T-cell (primary cell): ENCODE measurements around the gene ZNF667. TPM values are rescaled to one million over a fixed set of nuclear protein-coding genes. Genes with fewer than 3 reads are reported as not detected.

Experiments
- ATAC-seq, 4 experiments: fragments of 200-7000 bp in 3 of 4; fragments of 150-1000 bp in 1 of 4; cut with Tn5 transposase; replicated peaks in 1 of 4; 1 replicate in 3 of 4; 2 replicates in 1 of 4; pipeline ENCODE4 v1.10.0; 2021; ENCODE audit warnings: moderate library complexity in 3 of 4, mild to moderate bottlenecking in 2 of 4, moderate number of reproducible peaks in 1 of 4
- CTCF ChIA-PET, 2 donors: fragments of 300-600 bp; sonication (Branson Sonifier 250); formaldehyde crosslinking; loops; one replicate each; lab custom pipeline; 2022; ENCODE audit warnings: antibody characterized with exemption in 2 of 2; lab: Charles Lee
- POLR2A ChIA-PET, 2 donors: fragments of 300-600 bp; sonication (Branson Sonifier 250); formaldehyde crosslinking; loops; one replicate each; lab custom pipeline; 2022; ENCODE audit warnings: antibody characterized with exemption in 2 of 2; lab: Charles Lee
- DNase-seq, 35 experiments: peaks; one replicate each; pipeline versions ENCODE4 v3.0.0 to v3.0.0-alpha.2; 2013 to 2023
- H3K27ac ChIP-seq: one replicate; pipeline ENCODE4 v1.5.1; 2013; ENCODE audit warnings: low read length
- H3K27me3 ChIP-seq, 2 experiments: replicated peaks in 1 of 2; 1 replicate in 1 of 2; 2 replicates in 1 of 2; pipeline versions ENCODE4 v1.6.1 to v1.7.0; 2013; ENCODE audit warnings: low read length in 1 of 2, mixed read lengths in 1 of 2; ENCODE audit not compliant: control insufficient read depth in 2 of 2, insufficient read depth in 2 of 2; ENCODE audit errors: extremely low read depth in 1 of 2
- H3K36me3 ChIP-seq, 2 donors: 1 replicate in 1 of 2; 2 replicates in 1 of 2; pipeline versions ENCODE4 v1.6.1 to v1.7.0; 2013; ENCODE audit warnings: low read length in 1 of 2; ENCODE audit not compliant: control insufficient read depth in 2 of 2, insufficient read depth in 1 of 2; ENCODE audit errors: extremely low read depth in 1 of 2
- H3K4me1 ChIP-seq, 2 experiments: 1 replicate in 1 of 2; 2 replicates in 1 of 2; pipeline versions ENCODE4 v1.6.1 to v1.7.0; 2013; ENCODE audit warnings: low read length in 2 of 2, mixed read lengths in 1 of 2; ENCODE audit not compliant: insufficient read depth in 2 of 2, control insufficient read depth in 1 of 2; ENCODE audit errors: extremely low read depth in 1 of 2
- H3K4me3 ChIP-seq, 2 donors: 1 replicate in 1 of 2; 2 replicates in 1 of 2; pipeline versions ENCODE4 v1.5.1 to v1.7.0; 2013; ENCODE audit warnings: mild to moderate bottlenecking in 2 of 2, low read length in 1 of 2, moderate library complexity in 1 of 2; ENCODE audit not compliant: control insufficient read depth in 1 of 2; ENCODE audit errors: extremely low read depth in 1 of 2
- H3K9me3 ChIP-seq: 2 replicates; pipeline ENCODE4 v1.7.0; 2013
- H3K27ac Mint-ChIP-seq, 2 donors: one replicate each; pipeline ENCODE4 v1.8.0; 2020 to 2021; ENCODE audit warnings: mild to moderate bottlenecking in 2 of 2, mixed read lengths in 2 of 2
- H3K27me3 Mint-ChIP-seq, 2 donors: one replicate each; pipeline ENCODE4 v1.8.0; 2021 to 2022; ENCODE audit warnings: mixed read lengths in 2 of 2
- H3K36me3 Mint-ChIP-seq: one replicate; pipeline ENCODE4 v1.8.0; 2021; ENCODE audit warnings: mixed read lengths
- H3K4me1 Mint-ChIP-seq, 3 donors: one replicate each; pipeline ENCODE4 v1.8.0; 2020 to 2022; ENCODE audit warnings: mixed read lengths in 3 of 3, mild to moderate bottlenecking in 1 of 3
- H3K4me3 Mint-ChIP-seq, 3 donors: one replicate each; pipeline ENCODE4 v1.8.0; 2020 to 2022; ENCODE audit warnings: mild to moderate bottlenecking in 3 of 3, mixed read lengths in 3 of 3, moderate library complexity in 3 of 3
- H3K9me3 Mint-ChIP-seq, 3 donors: one replicate each; pipeline ENCODE4 v1.8.0; 2020 to 2022; ENCODE audit warnings: mixed read lengths in 3 of 3
- WGBS: methylation state at CpG from one replicate; pipeline ENCODE4 v1.1.5; 2013; ENCODE audit warnings: missing lambda C conversion rate; ENCODE audit not compliant: insufficient coverage; 5-methylcytosine and 5-hydroxymethylcytosine counted together
- total RNA-seq, 35 experiments: library from RNA in 6 of 35; stranded (reverse) in 6 of 35; fragments of 120-200 nt in 1 of 35; gene quantifications; one replicate each; pipeline versions ENCODE4 v1.2.1 to v1.2.4 and lab custom pipeline; 2013 to 2026

The ZNF667 gene
- 1 to 10 TPM in 4 of 5 donors, under 1 TPM in 1; 0.56 to 5.2 (median 1.8) TPM for total RNA-seq
- 0.53 TPM for total RNA-seq (2013)
- 1.5 to 10.8 (median 4.7) reads per million in 29 experiments for total RNA-seq (lab: John Stamatoyannopoulos, UW)

GRCh38 chr19:56476651-56477428 is at the start of gene ZNF667:
Gene ZNF667 (minus strand): TSS chr19:56477345. CDS start chr19:56462370, 14,975 bp downstream.
- Histone ChIP-seq H3K4me1 (peaks cover 4 to 6% of the 10 kb centered on the region in 2 experiments), H3K27me3 (peaks cover 0 to 30% of the 10 kb centered on the region in 2 experiments), H3K4me3 (peak within 1 kb of the TSS; percentile 18 to 78), H3K9me3 (peaks cover 7% of the 10 kb centered on the region), H3K36me3 (no peaks in the 10 kb centered on the region), H3K27ac (no peak within 1 kb of the TSS)
- H3K36me3 Mint-ChIP-seq = peaks cover 25% of the 10 kb centered on the region
- peaks cover 43 to 67% (median 63%) of the 10 kb centered on the region in 3 donors for H3K9me3 Mint-ChIP-seq
- peaks cover 36% of the 10 kb centered on the region in 2 donors for H3K27me3 Mint-ChIP-seq
- ChIA-PET CTCF (no interaction called here), POLR2A (no interaction called here)
- H3K27ac Mint-ChIP-seq = peak within 1 kb of the TSS; percentile 79 to 84
- 8% methylated on average over 69 of the region's 69 CpGs for WGBS
- peak in 2 of 4 experiments; percentile 15 to 60 for ATAC-seq
- DNase-seq = peak in 30 of 35 experiments; percentile 8 to 73 (median 35)
- H3K4me3 Mint-ChIP-seq = peak within 1 kb of the TSS; percentile 87 to 90 (median 87)
- H3K4me1 Mint-ChIP-seq = peaks cover 0 to 14% (median 12%) of the 10 kb centered on the region in 3 donors

GRCh38 chr19:56525214-56525860 is 48.2 kb upstream of the ZNF667 start:
- no peaks in the 10 kb centered on the region for H3K36me3 ChIP-seq
- H3K4me3 ChIP-seq = peak overlapping the region in 1 of 2 donors; percentile 17
- no peak for DNase-seq
- peaks cover 24% of the 10 kb centered on the region for H3K9me3 ChIP-seq
- no peak overlapping the region for H3K27ac ChIP-seq
- WGBS = no CpG with 5 or more reads among the region's 4 CpGs
- Mint-ChIP-seq H3K36me3 (peaks cover 30% of the 10 kb centered on the region), H3K4me3 (no peak overlapping the region), H3K9me3 (peaks cover 32 to 66% (median 65%) of the 10 kb centered on the region in 3 donors), H3K27ac (no peak overlapping the region), H3K4me1 (no peaks in the 10 kb centered on the region), H3K27me3 (no peaks in the 10 kb centered on the region)
- H3K4me1 ChIP-seq = no peaks in the 10 kb centered on the region
- ChIA-PET POLR2A (no interaction called here), CTCF (interaction anchor here in 1 of 2 donors (1.0 kb wide), 1 partner anchor 28 kb away, joined by 3 read pairs; no protein-coding TSS in a partner anchor)
- no peak for ATAC-seq
- H3K27me3 ChIP-seq = no peaks in the 10 kb centered on the region

DNA sequence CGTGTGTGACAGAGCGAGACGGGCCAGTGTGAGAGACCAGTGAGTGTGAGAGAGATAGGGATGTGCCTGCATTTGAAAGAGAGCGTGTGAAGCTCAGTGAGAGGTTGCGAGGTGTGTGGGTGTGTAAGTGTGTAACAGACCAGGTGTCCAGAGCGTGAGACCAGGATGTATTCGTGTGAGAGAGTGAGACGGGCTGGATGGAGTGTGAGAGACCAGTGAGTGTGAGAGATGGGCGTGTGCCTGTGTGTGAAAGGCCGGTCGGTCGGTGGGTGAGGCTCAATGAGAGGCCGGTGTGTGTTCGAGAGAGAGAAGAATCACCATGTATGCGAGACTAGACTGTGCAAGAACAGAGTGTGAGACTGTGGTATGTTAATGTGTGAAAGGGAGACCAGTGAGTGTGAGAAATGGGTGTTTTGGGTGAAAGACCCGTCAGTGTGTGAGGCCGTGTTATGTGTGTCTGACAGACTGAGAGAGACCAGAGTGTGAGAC is 31.2 kb upstream of the ZNF667 start:
- Histone ChIP-seq H3K4me1 (peaks cover 3 to 12% of the 10 kb centered on the region in 2 experiments), H3K9me3 (peaks cover 5% of the 10 kb centered on the region), H3K27ac (no peak overlapping the region), H3K4me3 (peak overlapping the region; percentile 45 to 72), H3K36me3 (no peaks in the 10 kb centered on the region), H3K27me3 (peaks cover 0 to 19% of the 10 kb centered on the region in 2 experiments)
- Mint-ChIP-seq H3K36me3 (peaks cover under 1% of the 10 kb centered on the region), H3K9me3 (peaks cover 13 to 26% (median 25%) of the 10 kb centered on the region in 3 donors), H3K4me1 (peaks cover 0 to 7% (median 6%) of the 10 kb centered on the region in 3 donors), H3K4me3 (no peak overlapping the region), H3K27me3 (peaks cover 4 to 8% of the 10 kb centered on the region in 2 donors), H3K27ac (no peak overlapping the region)
- ChIA-PET CTCF (no interaction called here), POLR2A (no interaction called here)
- 12% methylated on average over 17 of the region's 17 CpGs for WGBS
- DNase-seq (no peak), ATAC-seq (no peak)

GRCh38 chr19:56507446-56508289 is 30.5 kb upstream of the ZNF667 start, which contains the start of gene ZNF471:
Gene ZNF471 (plus strand): TSS chr19:56507855. CDS start chr19:56511572, 3,717 bp downstream.
- no peak within 1 kb of the TSS for H3K4me3 Mint-ChIP-seq
- ChIA-PET POLR2A (no interaction called here), CTCF (no interaction called here)
- Histone ChIP-seq H3K27me3 (peaks cover 0 to 19% of the 10 kb centered on the region in 2 experiments), H3K4me3 (peak within 1 kb of the TSS; percentile 45 to 72), H3K9me3 (peaks cover 5% of the 10 kb centered on the region), H3K27ac (peak within 1 kb of the TSS; percentile 70), H3K4me1 (peaks cover 3 to 12% of the 10 kb centered on the region in 2 experiments), H3K36me3 (no peaks in the 10 kb centered on the region)
- H3K27ac Mint-ChIP-seq = no peak within 1 kb of the TSS
- peaks cover 16 to 27% (median 25%) of the 10 kb centered on the region in 3 donors for H3K9me3 Mint-ChIP-seq
- ATAC-seq = peak; percentile 98 to 99 (median 98)
- peaks cover 4 to 8% of the 10 kb centered on the region in 2 donors for H3K27me3 Mint-ChIP-seq
- peak; percentile 50 to 96 (median 82) for DNase-seq
- peaks cover 0 to 7% (median 6%) of the 10 kb centered on the region in 3 donors for H3K4me1 Mint-ChIP-seq
- WGBS = 14% methylated on average over 63 of the region's 74 CpGs
- H3K36me3 Mint-ChIP-seq = peaks cover 4% of the 10 kb centered on the region

DNA sequence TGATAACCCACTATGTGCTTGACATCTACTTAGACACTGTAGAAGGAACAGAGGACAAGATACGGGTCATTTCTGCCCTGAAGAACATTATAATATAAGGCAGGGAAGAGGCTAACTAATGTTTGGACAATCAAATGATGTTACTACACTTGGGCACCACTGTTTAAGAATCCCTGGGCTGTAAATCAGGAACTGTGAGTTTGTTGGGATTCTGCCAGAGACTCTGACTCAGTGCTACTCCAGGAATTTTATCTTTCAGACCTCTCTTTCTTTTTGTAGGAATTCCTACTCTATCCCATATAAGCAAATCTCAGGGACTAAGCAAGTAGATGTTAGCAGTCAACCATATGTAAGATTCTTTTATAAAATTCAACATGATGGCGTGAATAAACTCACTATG is 27.4 kb upstream of the ZNF667 start:
- H3K36me3 ChIP-seq = no peaks in the 10 kb centered on the region
- no CpG with 5 or more reads among the region's 2 CpGs for WGBS
- ATAC-seq = no peak
- Mint-ChIP-seq H3K27me3 (peaks cover 4 to 8% of the 10 kb centered on the region in 2 donors), H3K4me3 (no peak overlapping the region), H3K27ac (no peak overlapping the region), H3K36me3 (peaks cover 4% of the 10 kb centered on the region), H3K9me3 (peaks cover 21 to 50% (median 40%) of the 10 kb centered on the region in 3 donors), H3K4me1 (peaks cover 0 to 7% (median 6%) of the 10 kb centered on the region in 3 donors)
- ChIA-PET CTCF (no interaction called here), POLR2A (no interaction called here)
- H3K27me3 ChIP-seq = peaks cover 0 to 19% of the 10 kb centered on the region in 2 experiments
- H3K4me3 ChIP-seq = no peak overlapping the region
- peaks cover 5% of the 10 kb centered on the region for H3K9me3 ChIP-seq
- peaks cover 3 to 12% of the 10 kb centered on the region in 2 experiments for H3K4me1 ChIP-seq
- no peak for DNase-seq
- H3K27ac ChIP-seq = no peak overlapping the region
